ENCODE measurements around the gene BRIX1. TPM values are rescaled to one million over a fixed set of nuclear protein-coding genes. Genes with fewer than 3 reads are reported as not detected.
A peak's percentile ranks its signal among the peaks of the same experiment; 100 is the strongest.
"Not testable (repeated sequence)": the region's sequence is repeated elsewhere in the genome, so short reads cannot be mapped to it uniquely, and the experiment has no call there.

Gene BRIX1
- total RNA-seq, 1 experiment from 2014 or later = 77.6 TPM

DNA sequence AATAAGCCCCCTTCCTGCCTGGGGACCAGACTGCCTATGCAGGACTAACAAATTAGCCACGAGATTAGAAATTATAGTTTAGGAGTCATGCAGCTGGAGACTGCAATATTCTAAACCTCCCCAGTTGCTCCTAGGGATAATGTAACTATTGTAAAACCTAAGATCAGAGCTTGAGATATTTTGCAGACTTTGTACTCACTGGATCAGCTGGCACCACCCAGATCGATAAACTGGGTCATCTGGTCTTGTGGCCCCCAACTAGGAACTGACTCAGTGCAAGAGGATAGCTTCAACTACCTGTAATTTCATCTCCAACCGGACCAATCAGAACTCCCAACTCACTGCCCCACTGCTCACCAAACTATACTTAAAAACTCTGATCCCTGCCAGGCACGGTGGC lies 52.0 kb downstream of the BRIX1 start:
- DNase-seq (ENCODE audit: low read depth) = no peak

DNA sequence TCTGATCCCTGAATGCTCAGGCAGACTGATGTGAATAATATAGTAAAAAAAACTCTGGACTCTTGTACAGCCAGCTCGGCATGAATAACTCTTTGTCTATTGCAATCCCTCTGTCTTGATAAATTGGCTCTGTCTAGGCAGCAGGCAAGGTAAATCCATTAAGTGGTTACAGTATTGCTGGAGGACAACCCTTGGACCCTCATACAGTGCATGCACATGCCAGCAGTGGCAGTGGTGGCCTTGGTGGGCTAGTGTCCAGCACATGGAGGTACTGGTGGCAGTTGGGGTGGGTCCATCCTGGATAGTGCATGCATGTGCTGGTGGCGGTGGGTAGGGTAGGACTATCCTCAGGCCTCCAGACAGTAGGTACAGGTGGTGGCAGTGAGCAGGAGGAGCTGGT lies 52.7 kb downstream of the BRIX1 start:
- no peak for DNase-seq (ENCODE audit: low read depth)

DNA sequence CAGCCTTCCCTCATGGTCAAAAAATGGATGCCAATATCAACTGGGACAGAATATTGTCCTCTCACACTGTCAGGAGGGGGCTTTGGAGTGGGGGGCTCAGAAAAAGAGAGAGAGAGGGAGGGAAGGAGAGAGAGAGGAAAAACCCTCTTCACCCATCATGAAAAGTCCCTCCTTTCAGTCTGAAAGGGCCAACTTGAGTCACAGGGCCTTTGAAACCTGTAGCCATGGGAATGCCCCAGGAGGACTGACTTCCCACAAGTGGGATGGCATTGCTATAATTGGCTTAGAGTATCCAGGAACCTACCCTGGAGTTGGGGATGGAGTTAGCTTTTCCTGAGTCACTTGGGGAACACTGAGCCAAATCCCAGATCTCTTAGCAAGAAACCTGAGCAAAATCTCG lies 55.0 kb downstream of the BRIX1 start:
- DNase-seq (ENCODE audit: low read depth) = peak; percentile 14

DNA sequence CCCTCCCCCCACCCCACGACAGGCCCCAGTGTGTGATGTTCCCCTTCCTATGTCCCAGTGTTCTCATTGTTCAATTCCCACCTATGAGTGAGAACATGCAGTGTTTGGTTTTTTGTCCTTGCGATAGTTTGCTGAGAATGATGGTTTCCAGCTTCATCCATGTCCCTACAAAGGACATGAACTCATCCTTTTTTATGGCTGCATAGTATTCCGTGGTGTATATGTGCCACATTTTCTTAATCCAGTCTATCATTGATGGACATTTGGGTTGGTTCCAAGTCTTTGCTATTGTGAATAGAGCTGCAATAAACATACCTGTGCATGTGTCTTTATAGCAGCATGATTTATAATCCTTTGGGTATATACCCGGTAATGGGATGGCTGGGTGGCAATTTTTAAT lies 56.1 kb downstream of the BRIX1 start:
- DNase-seq (ENCODE audit: low read depth) = not testable (repeated sequence)

Other genes with a start within 250 kb of the BRIX1 start
- not detected in 2 replicates for gene TTC23L, start 76.5 kb upstream of the BRIX1 start, total RNA-seq (2014; rRNA removed; shearing (Covaris generic))
- 69.2 and 71.1 TPM in 2 replicates for gene RAD1, start 207 bp upstream of the BRIX1 start, total RNA-seq (2014; rRNA removed; shearing (Covaris generic))
- 26.6 and 38.2 TPM in 2 replicates for gene DNAJC21, start 13.8 kb downstream of the BRIX1 start, total RNA-seq (2014; rRNA removed; shearing (Covaris generic))
- gene AGXT2, start 132.2 kb downstream of the BRIX1 start, total RNA-seq (2014; rRNA removed; shearing (Covaris generic)) = 0.07 TPM in 1 of 2 replicates, not detected in the other

All from M059J (cell line).